CD4-positive, alpha-beta T cell (primary cell): ENCODE results near the gene A3GALT2. TPM values are rescaled to one million over a fixed set of nuclear protein-coding genes. Genes with fewer than 3 reads are reported as not detected.

Source experiments
- ATAC-seq: fragments of 200-7000 bp; cut with Tn5 transposase; one replicate; pipeline ENCODE4 v1.10.0; 2022; ENCODE audit warnings: mild to moderate bottlenecking; ENCODE audit not compliant: poor library complexity
- CTCF ChIA-PET: fragments of 350-600 bp; sonication (Branson Sonifier 250); formaldehyde crosslinking; loops from one replicate; lab custom pipeline; 2021; ENCODE audit warnings: antibody characterized with exemption, inconsistent platforms; lab: Charles Lee
- POLR2A ChIA-PET: fragments of 350-600 bp; sonication (Branson Sonifier 250); formaldehyde crosslinking; loops from one replicate; lab custom pipeline; 2021; ENCODE audit warnings: antibody characterized with exemption, inconsistent platforms; lab: Charles Lee
- DNase-seq, 14 experiments: peaks; one replicate each; pipeline ENCODE4 v3.0.0-alpha.2; 2013 to 2020; ENCODE audit warnings: mixed read lengths in 2 of 14
- H3K27ac ChIP-seq, 2 donors: one replicate each; pipeline versions ENCODE4 v1.5.1 to v1.7.0; 2013; ENCODE audit warnings: low read length in 2 of 2, low read depth in 1 of 2, mild to moderate bottlenecking in 1 of 2
- H3K27me3 ChIP-seq, 2 experiments: 1 replicate in 1 of 2; 2 replicates in 1 of 2; pipeline versions ENCODE4 v1.6.1 to v1.7.0; 2013; ENCODE audit warnings: low read length in 2 of 2, control low read depth in 1 of 2, mild to moderate bottlenecking in 1 of 2, moderate library complexity in 1 of 2; ENCODE audit not compliant: insufficient read depth in 2 of 2, control insufficient read depth in 1 of 2
- H3K36me3 ChIP-seq: one replicate; pipeline ENCODE4 v1.6.1; 2013; ENCODE audit warnings: low read length, control low read depth; ENCODE audit not compliant: insufficient read depth
- H3K4me1 ChIP-seq: one replicate; pipeline ENCODE4 v1.6.1; 2013; ENCODE audit warnings: low read length, control low read depth; ENCODE audit not compliant: insufficient read depth
- H3K4me3 ChIP-seq: one replicate; pipeline ENCODE4 v1.5.1; 2013; ENCODE audit warnings: mild to moderate bottlenecking, low read length, moderate library complexity
- H3K9me3 ChIP-seq, 2 experiments: 1 replicate in 1 of 2; 2 replicates in 1 of 2; pipeline versions ENCODE4 v1.6.1 to v1.7.0; 2013; ENCODE audit warnings: low read length in 2 of 2, mild to moderate bottlenecking in 2 of 2, control low read depth in 1 of 2, moderate library complexity in 1 of 2; ENCODE audit not compliant: control insufficient read depth in 1 of 2, insufficient read depth in 1 of 2
- H3K27ac Mint-ChIP-seq: one replicate; pipeline ENCODE4 v1.8.0; 2020; ENCODE audit warnings: mixed read lengths
- H3K27me3 Mint-ChIP-seq: one replicate; pipeline ENCODE4 v1.8.0; 2021; ENCODE audit warnings: mixed read lengths
- H3K36me3 Mint-ChIP-seq: one replicate; pipeline ENCODE4 v1.8.0; 2021; ENCODE audit warnings: low read depth, mixed read lengths
- H3K4me1 Mint-ChIP-seq: one replicate; pipeline ENCODE4 v1.8.0; 2021; ENCODE audit warnings: low read depth, mixed read lengths
- H3K4me3 Mint-ChIP-seq: one replicate; pipeline ENCODE4 v1.8.0; 2020; ENCODE audit warnings: mild to moderate bottlenecking, mixed read lengths
- H3K9me3 Mint-ChIP-seq: one replicate; pipeline ENCODE4 v1.8.0; 2020; ENCODE audit warnings: mixed read lengths
- CTCF ChIP-seq: fragments of 200-600 bp; IDR thresholded peaks from one replicate; pipeline ENCODE4 v1.8.0; 2022; ENCODE audit warnings: antibody characterized with exemption, mild to moderate bottlenecking
- intact Hi-C, 2 experiments: fragments of 100-400 bp; cut with DNase I in 1 of 2; cut with micrococcal nuclease in 1 of 2; formaldehyde crosslinking; loops; one replicate each; pipeline versions ENCODE4 v1.15.1 to v1.9.0; 2023 to 2025; cut with DNase I, micrococcal nuclease
- total RNA-seq, 174 experiments: library from RNA in 2 of 174; stranded (reverse) in 2 of 174; gene quantifications; one replicate each; pipeline ENCODE4 v1.2.3 and lab custom pipeline; 2021 to 2026

The A3GALT2 gene
- total RNA-seq, 2 experiments from 2014 or later = not detected

- Histone ChIP-seq H3K27me3 (no peaks in the 10 kb centered on the region), H3K27ac (no peak overlapping the region), H3K9me3 (peaks cover 0 to 3% of the 10 kb centered on the region in 2 experiments), H3K4me1 (no peaks in the 10 kb centered on the region), H3K4me3 (no peak overlapping the region), H3K36me3 (peaks cover 70% of the 10 kb centered on the region)
- ATAC-seq (no peak), DNase-seq (no peak)
- intact Hi-C loops = no loop called here
- CTCF ChIA-PET = interaction anchor here (2.1 kb wide), 1 partner anchor 29 kb away, joined by 6 read pairs; no protein-coding TSS in a partner anchor
- POLR2A ChIA-PET = no interaction called here
- Mint-ChIP-seq H3K9me3 (no peaks in the 10 kb centered on the region), H3K27me3 (no peaks in the 10 kb centered on the region), H3K36me3 (peaks cover 75% of the 10 kb centered on the region), H3K27ac (no peak overlapping the region), H3K4me1 (no peaks in the 10 kb centered on the region), H3K4me3 (no peak overlapping the region)
- no peak for TF ChIP-seq CTCF
Observed at GRCh38 chr1:33324677-33325575, 4.0 kb upstream of the A3GALT2 start.

GRCh38 chr1:33323663-33324477 is 3.0 kb upstream of the A3GALT2 start:
- CTCF ChIA-PET = no interaction called here
- no peaks in the 10 kb centered on the region for H3K27me3 Mint-ChIP-seq
- H3K9me3 Mint-ChIP-seq = no peaks in the 10 kb centered on the region
- H3K36me3 Mint-ChIP-seq = peaks cover 65% of the 10 kb centered on the region
- Histone ChIP-seq H3K4me1 (no peaks in the 10 kb centered on the region), H3K27ac (no peak overlapping the region), H3K36me3 (peaks cover 60% of the 10 kb centered on the region), H3K9me3 (peaks cover 0 to 3% of the 10 kb centered on the region in 2 experiments), H3K4me3 (no peak overlapping the region), H3K27me3 (no peaks in the 10 kb centered on the region)
- DNase-seq (no peak), ATAC-seq (no peak)
- intact Hi-C loops = no loop called here
- H3K4me3 Mint-ChIP-seq = no peak overlapping the region
- H3K4me1 Mint-ChIP-seq = no peaks in the 10 kb centered on the region
- H3K27ac Mint-ChIP-seq = no peak overlapping the region
- TF ChIP-seq CTCF = no peak
- POLR2A ChIA-PET = no interaction called here

GRCh38 chr1:33322870-33323585 is 2.1 kb upstream of the A3GALT2 start:
- Histone ChIP-seq H3K36me3 (peaks cover 51% of the 10 kb centered on the region), H3K4me3 (no peak overlapping the region), H3K4me1 (no peaks in the 10 kb centered on the region), H3K27me3 (no peaks in the 10 kb centered on the region), H3K27ac (no peak overlapping the region), H3K9me3 (peaks cover 0 to 3% of the 10 kb centered on the region in 2 experiments)
- intact Hi-C loops = no loop called here
- POLR2A ChIA-PET = interaction anchor here (1.2 kb wide), 1 partner anchor 39 kb away, joined by 3 read pairs; no protein-coding TSS in a partner anchor
- ATAC-seq (no peak), DNase-seq (no peak)
- Mint-ChIP-seq H3K27ac (no peak overlapping the region), H3K27me3 (no peaks in the 10 kb centered on the region), H3K4me3 (no peak overlapping the region), H3K36me3 (peaks cover 56% of the 10 kb centered on the region), H3K9me3 (no peaks in the 10 kb centered on the region), H3K4me1 (no peaks in the 10 kb centered on the region)
- CTCF ChIA-PET = no interaction called here
- TF ChIP-seq CTCF = no peak
